SU-DHL-6 (cell line): ENCODE data around the gene COL23A1.

Source experiments
- EZH2phosphoT487 ChIP-seq: fragments of 200-600 bp; sonication (generic), shearing (Covaris generic); conservative IDR thresholded peaks from 2 replicates; pipeline ENCODE4 v1.6.1; 2018; ENCODE audit warnings: mild to moderate bottlenecking, antibody characterized with exemption, low read length, moderate library complexity, mixed read lengths
- TF ChIP-seq, protein P1 (sequence below): fragments of 200-600 bp; sonication (generic); IDR thresholded peaks from one replicate; pipeline ENCODE4 v1.5.1; 2017; ENCODE audit warnings: antibody characterized with exemption, mild to moderate bottlenecking, low read length, moderate library complexity; ENCODE audit not compliant: insufficient read depth, poor library complexity, severe bottlenecking

GRCh38 chr5:178378527-178379484 is 211.4 kb downstream of the COL23A1 start:
- TF ChIP-seq, protein P1, sequence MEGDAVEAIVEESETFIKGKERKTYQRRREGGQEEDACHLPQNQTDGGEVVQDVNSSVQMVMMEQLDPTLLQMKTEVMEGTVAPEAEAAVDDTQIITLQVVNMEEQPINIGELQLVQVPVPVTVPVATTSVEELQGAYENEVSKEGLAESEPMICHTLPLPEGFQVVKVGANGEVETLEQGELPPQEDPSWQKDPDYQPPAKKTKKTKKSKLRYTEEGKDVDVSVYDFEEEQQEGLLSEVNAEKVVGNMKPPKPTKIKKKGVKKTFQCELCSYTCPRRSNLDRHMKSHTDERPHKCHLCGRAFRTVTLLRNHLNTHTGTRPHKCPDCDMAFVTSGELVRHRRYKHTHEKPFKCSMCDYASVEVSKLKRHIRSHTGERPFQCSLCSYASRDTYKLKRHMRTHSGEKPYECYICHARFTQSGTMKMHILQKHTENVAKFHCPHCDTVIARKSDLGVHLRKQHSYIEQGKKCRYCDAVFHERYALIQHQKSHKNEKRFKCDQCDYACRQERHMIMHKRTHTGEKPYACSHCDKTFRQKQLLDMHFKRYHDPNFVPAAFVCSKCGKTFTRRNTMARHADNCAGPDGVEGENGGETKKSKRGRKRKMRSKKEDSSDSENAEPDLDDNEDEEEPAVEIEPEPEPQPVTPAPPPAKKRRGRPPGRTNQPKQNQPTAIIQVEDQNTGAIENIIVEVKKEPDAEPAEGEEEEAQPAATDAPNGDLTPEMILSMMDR, result no peak
- TF ChIP-seq EZH2phosphoT487, result no peak
